WTC11 (cell line): Measurements from ENCODE around the gene GRPEL2. TPM values are rescaled to one million over a fixed set of nuclear protein-coding genes. Genes with fewer than 3 reads are reported as not detected.

Source experiments
- ATAC-seq: fragments of 200-7000 bp; cut with Tn5 transposase; 2 replicates; pipeline ENCODE4 v1.10.0; 2021; ENCODE audit warnings: mild to moderate bottlenecking, moderate library complexity
- CTCF ChIA-PET: fragments of 300-600 bp; sonication (Branson Sonifier 250); formaldehyde crosslinking; loops from one replicate; lab custom pipeline; 2021; ENCODE audit warnings: antibody characterized with exemption; lab: Charles Lee
- POLR2A ChIA-PET: fragments of 350-600 bp; sonication (Branson Sonifier 250); formaldehyde crosslinking; loops from one replicate; lab custom pipeline; 2021; ENCODE audit warnings: antibody characterized with exemption; lab: Charles Lee
- DNase-seq: peaks from one replicate; pipeline ENCODE4 v3.0.0; 2021; ENCODE audit warnings: low spot score
- H3K27ac Mint-ChIP-seq: 2 replicates; pipeline ENCODE4 v1.8.0; 2021; ENCODE audit warnings: mixed read lengths
- H3K27me3 Mint-ChIP-seq: 2 replicates; pipeline ENCODE4 v1.8.0; 2021; ENCODE audit warnings: low read depth, mild to moderate bottlenecking, moderate library complexity, mixed read lengths
- H3K36me3 Mint-ChIP-seq: 2 replicates; pipeline ENCODE4 v1.8.0; 2021; ENCODE audit warnings: mixed read lengths
- H3K4me1 Mint-ChIP-seq: 2 replicates; pipeline ENCODE4 v1.8.0; 2022; ENCODE audit warnings: mixed read lengths
- H3K4me3 Mint-ChIP-seq: 2 replicates; pipeline ENCODE4 v1.8.0; 2021; ENCODE audit warnings: mild to moderate bottlenecking, moderate library complexity, mixed read lengths
- H3K9me3 Mint-ChIP-seq: 2 replicates; pipeline ENCODE4 v1.8.0; 2021; ENCODE audit warnings: mixed read lengths
- CBFB ChIP-seq: sonication (generic); formaldehyde crosslinking; IDR thresholded peaks from 2 replicates; pipeline ENCODE4 v1.8.1; 2022; ENCODE audit warnings: mild to moderate bottlenecking, low read depth, missing genetic modification reagents
- CREB1 ChIP-seq: sonication (generic); formaldehyde crosslinking; IDR thresholded peaks from 2 replicates; pipeline ENCODE4 v1.8.0; 2023; ENCODE audit warnings: mild to moderate bottlenecking, missing genetic modification reagents
- ETV6 ChIP-seq: sonication (generic); formaldehyde crosslinking; IDR thresholded peaks from 2 replicates; pipeline ENCODE4 v1.8.1; 2022; ENCODE audit warnings: mild to moderate bottlenecking, missing genetic modification reagents
- HMGA2 ChIP-seq: fragments of 250-450 bp; sonication (Bioruptor Pico); IDR thresholded peaks from 2 replicates; pipeline ENCODE4 v1.4.0; 2021; ENCODE audit warnings: mild to moderate bottlenecking, moderate library complexity
- JAZF1 ChIP-seq: fragments of 250-450 bp; sonication (Bioruptor Pico); IDR thresholded peaks from 2 replicates; pipeline ENCODE4 v1.9.0; 2021; ENCODE audit warnings: moderate library complexity, mild to moderate bottlenecking, inconsistent platforms
- NR3C1 ChIP-seq: sonication (generic); formaldehyde crosslinking; conservative IDR thresholded peaks from 2 replicates; pipeline ENCODE4 v1.8.1; 2023; ENCODE audit warnings: low read depth, mild to moderate bottlenecking, missing genetic modification reagents
- OVOL2 ChIP-seq: fragments of 250-450 bp; sonication (Bioruptor Pico); IDR thresholded peaks from 2 replicates; pipeline ENCODE4 v1.9.0; 2021; ENCODE audit warnings: mild to moderate bottlenecking, borderline replicate concordance
- RELA ChIP-seq: sonication (generic); formaldehyde crosslinking; IDR thresholded peaks from 2 replicates; pipeline ENCODE4 v1.8.1; 2022; ENCODE audit warnings: missing genetic modification reagents, mild to moderate bottlenecking, borderline replicate concordance
- ZNF263 ChIP-seq: sonication (generic); formaldehyde crosslinking; IDR thresholded peaks from 2 replicates; pipeline ENCODE4 v1.8.1; 2022; ENCODE audit warnings: low read depth, mild to moderate bottlenecking, moderate library complexity, missing genetic modification reagents
- ZNF671 ChIP-seq: fragments of 250-450 bp; sonication (Bioruptor Pico); IDR thresholded peaks from 2 replicates; pipeline ENCODE4 v1.8.0; 2021; ENCODE audit warnings: mild to moderate bottlenecking
- total RNA-seq: library from RNA; stranded (reverse); gene quantifications from 3 replicates; pipeline ENCODE4 v1.2.3, GENCODE V29; 2021
- TF ChIP-seq, protein P1 (sequence below): sonication (generic); formaldehyde crosslinking; IDR thresholded peaks from 2 replicates; pipeline ENCODE4 v1.8.1; 2023; ENCODE audit warnings: mild to moderate bottlenecking, missing genetic modification reagents
- TF ChIP-seq, protein P2 (sequence below): sonication (generic); formaldehyde crosslinking; IDR thresholded peaks from 2 replicates; pipeline ENCODE4 v1.8.0; 2022; ENCODE audit warnings: mild to moderate bottlenecking, missing genetic modification reagents
- TF ChIP-seq, protein P3 (sequence below): fragments of 250-450 bp; sonication (Bioruptor Pico); IDR thresholded peaks from 2 replicates; pipeline ENCODE4 v1.9.0; 2021; ENCODE audit warnings: mild to moderate bottlenecking
- TF ChIP-seq, protein P4 (sequence below): sonication (generic); formaldehyde crosslinking; conservative IDR thresholded peaks from 2 replicates; pipeline ENCODE4 v1.8.1; 2022; ENCODE audit warnings: mild to moderate bottlenecking, missing genetic modification reagents
- TF ChIP-seq, protein P5 (sequence below): sonication (generic); formaldehyde crosslinking; IDR thresholded peaks from 2 replicates; pipeline ENCODE4 v1.8.0; 2022; ENCODE audit warnings: mild to moderate bottlenecking, missing genetic modification reagents
- TF ChIP-seq, protein P6 (sequence below): sonication (generic); formaldehyde crosslinking; IDR thresholded peaks from 2 replicates; pipeline ENCODE4 v1.8.1; 2022; ENCODE audit warnings: missing genetic modification reagents, borderline replicate concordance

GRPEL2 gene
- total RNA-seq, 1 experiment from 2014 or later, result 48.6 TPM

DNA sequence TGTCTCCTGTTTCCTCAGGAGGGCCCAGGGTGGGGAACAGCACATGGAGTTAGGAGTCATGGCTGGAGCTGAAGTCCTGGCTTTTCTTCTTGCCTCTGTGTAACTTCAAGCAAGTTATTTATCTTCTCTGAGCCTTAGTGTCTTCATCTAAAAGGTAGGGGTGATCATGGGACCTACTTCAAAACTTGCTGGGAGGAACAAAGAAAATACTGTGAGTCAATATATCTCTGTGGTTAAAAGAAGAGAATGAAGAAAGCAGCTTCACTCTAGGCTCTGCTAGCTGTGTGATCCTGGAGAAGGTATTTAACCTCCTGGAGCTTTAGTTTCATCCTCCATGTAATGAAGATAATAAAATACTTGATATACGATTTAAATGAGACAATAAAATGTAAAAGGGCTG, 47.1 kb upstream of the GRPEL2 start:
- Mint-ChIP-seq H3K36me3 (no peaks in the 10 kb centered on the region), H3K27me3 (no peaks in the 10 kb centered on the region), H3K9me3 (no peaks in the 10 kb centered on the region), H3K4me1 (peaks cover 23% of the 10 kb centered on the region), H3K27ac (no peak overlapping the region), H3K4me3 (no peak overlapping the region)
- no peak for DNase-seq
- TF ChIP-seq, protein P1, sequence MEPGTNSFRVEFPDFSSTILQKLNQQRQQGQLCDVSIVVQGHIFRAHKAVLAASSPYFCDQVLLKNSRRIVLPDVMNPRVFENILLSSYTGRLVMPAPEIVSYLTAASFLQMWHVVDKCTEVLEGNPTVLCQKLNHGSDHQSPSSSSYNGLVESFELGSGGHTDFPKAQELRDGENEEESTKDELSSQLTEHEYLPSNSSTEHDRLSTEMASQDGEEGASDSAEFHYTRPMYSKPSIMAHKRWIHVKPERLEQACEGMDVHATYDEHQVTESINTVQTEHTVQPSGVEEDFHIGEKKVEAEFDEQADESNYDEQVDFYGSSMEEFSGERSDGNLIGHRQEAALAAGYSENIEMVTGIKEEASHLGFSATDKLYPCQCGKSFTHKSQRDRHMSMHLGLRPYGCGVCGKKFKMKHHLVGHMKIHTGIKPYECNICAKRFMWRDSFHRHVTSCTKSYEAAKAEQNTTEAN (CRISPR knock-in tag), result no peak
- TF ChIP-seq CREB1 (no peak), JAZF1 (CRISPR knock-in tag) (no peak), ZNF671 (no peak), CBFB (no peak), ETV6 (CRISPR knock-in tag) (no peak), NR3C1 (CRISPR knock-in tag) (no peak)
- TF ChIP-seq, protein P2, sequence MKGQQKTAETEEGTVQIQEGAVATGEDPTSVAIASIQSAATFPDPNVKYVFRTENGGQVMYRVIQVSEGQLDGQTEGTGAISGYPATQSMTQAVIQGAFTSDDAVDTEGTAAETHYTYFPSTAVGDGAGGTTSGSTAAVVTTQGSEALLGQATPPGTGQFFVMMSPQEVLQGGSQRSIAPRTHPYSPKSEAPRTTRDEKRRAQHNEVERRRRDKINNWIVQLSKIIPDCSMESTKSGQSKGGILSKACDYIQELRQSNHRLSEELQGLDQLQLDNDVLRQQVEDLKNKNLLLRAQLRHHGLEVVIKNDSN (CRISPR knock-in tag), result no peak
- POLR2A ChIA-PET, result no interaction called here
- no peak for ATAC-seq
- CTCF ChIA-PET, result interaction anchor here (1.1 to 1.8 kb wide), 3 partner anchors 16 to 33 kb away, joined by 4 to 6 read pairs (median 5); no protein-coding TSS in a partner anchor

DNA sequence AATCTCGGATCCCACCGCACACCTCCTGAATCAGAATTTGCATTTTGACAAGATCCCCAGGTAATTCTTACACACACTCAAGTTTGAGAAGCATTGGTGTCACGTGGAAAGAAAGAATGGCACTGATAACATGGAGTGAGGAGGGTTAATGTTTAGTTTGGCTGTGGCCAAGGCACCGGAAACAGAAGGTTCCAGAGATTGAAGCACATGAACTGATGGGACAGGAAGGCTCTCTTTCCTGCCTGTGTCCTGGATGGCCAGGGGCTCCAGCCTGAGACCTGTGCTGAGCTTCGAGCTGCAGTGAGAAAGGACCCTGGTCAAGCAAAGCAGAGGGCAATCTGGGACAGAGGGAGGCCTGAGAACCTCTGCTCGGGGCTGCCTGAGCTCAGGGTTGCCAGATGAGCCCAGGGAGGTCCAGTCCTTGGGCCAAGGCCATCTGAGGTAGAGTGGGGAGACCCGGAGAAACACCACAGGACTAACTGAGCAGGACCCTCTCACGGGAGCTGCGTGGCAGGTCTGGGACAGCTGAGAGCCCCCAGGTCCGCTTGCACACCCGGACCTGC, 46.4 kb upstream of the GRPEL2 start:
- POLR2A ChIA-PET, result no interaction called here
- Mint-ChIP-seq H3K4me3 (no peak overlapping the region), H3K36me3 (no peaks in the 10 kb centered on the region), H3K4me1 (peaks cover 23% of the 10 kb centered on the region), H3K27ac (no peak overlapping the region; the same call in 1 of the 2 replicates), H3K27me3 (no peaks in the 10 kb centered on the region), H3K9me3 (no peaks in the 10 kb centered on the region)
- TF ChIP-seq RELA (CRISPR knock-in tag), result no peak
- TF ChIP-seq OVOL2 (CRISPR knock-in tag), result no peak
- DNase-seq, result no peak
- CTCF ChIA-PET, result interaction anchor here (1.4 to 1.8 kb wide), 2 partner anchors 16 to 33 kb away, joined by 5 to 6 read pairs; no protein-coding TSS in a partner anchor
- no peak for ATAC-seq

DNA sequence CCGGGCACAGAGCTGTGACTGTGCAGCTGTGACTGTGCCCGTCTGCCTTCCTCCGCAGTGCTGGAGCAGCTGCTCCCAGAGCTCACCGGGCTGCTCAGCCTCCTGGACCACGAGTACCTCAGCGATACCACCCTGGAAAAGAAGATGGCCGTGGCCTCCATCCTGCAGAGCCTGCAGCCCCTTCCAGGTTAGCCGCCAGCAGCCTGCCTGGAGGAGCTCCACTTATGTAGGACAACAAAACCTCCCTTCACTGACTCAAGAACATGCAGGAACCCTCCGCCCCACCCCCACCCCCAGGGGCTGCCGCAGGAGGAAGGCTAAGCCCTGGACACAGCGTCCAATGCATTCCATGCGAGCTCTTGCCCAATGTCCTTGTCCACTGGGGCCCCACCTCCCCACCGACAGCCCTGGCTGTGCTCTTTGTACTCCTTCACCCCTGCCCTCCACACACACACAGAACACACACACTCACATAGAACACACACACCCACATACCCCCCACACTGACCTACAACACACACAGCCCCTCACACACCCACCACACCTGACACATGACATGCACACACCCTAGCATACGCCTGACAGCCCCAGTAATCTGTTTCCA, 45.7 kb upstream of the GRPEL2 start:
- H3K27ac Mint-ChIP-seq, result no peak overlapping the region
- no peaks in the 10 kb centered on the region for H3K27me3 Mint-ChIP-seq

More for the DNA sequence above, 45.7 kb upstream of the GRPEL2 start:
- CTCF ChIA-PET, result interaction anchor here (0.6 to 1.8 kb wide), 3 partner anchors 15 to 141 kb away, joined by 3 to 6 read pairs (median 5); no protein-coding TSS in a partner anchor
- Mint-ChIP-seq H3K36me3 (no peaks in the 10 kb centered on the region), H3K9me3 (no peaks in the 10 kb centered on the region), H3K4me1 (peaks cover 19% of the 10 kb centered on the region), H3K4me3 (no peak overlapping the region)
- TF ChIP-seq, protein P3, sequence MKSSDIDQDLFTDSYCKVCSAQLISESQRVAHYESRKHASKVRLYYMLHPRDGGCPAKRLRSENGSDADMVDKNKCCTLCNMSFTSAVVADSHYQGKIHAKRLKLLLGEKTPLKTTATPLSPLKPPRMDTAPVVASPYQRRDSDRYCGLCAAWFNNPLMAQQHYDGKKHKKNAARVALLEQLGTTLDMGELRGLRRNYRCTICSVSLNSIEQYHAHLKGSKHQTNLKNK, result no peak
- TF ChIP-seq ZNF671 (no peak), HMGA2 (CRISPR knock-in tag) (no peak), ZNF263 (no peak)
- TF ChIP-seq, protein P4, sequence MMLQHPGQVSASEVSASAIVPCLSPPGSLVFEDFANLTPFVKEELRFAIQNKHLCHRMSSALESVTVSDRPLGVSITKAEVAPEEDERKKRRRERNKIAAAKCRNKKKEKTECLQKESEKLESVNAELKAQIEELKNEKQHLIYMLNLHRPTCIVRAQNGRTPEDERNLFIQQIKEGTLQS (CRISPR knock-in tag), result no peak
- TF ChIP-seq, protein P5, sequence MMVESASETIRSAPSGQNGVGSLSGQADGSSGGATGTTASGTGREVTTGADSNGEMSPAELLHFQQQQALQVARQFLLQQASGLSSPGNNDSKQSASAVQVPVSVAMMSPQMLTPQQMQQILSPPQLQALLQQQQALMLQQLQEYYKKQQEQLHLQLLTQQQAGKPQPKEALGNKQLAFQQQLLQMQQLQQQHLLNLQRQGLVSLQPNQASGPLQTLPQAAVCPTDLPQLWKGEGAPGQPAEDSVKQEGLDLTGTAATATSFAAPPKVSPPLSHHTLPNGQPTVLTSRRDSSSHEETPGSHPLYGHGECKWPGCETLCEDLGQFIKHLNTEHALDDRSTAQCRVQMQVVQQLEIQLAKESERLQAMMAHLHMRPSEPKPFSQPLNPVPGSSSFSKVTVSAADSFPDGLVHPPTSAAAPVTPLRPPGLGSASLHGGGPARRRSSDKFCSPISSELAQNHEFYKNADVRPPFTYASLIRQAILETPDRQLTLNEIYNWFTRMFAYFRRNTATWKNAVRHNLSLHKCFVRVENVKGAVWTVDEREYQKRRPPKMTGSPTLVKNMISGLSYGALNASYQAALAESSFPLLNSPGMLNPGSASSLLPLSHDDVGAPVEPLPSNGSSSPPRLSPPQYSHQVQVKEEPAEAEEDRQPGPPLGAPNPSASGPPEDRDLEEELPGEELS (CRISPR knock-in tag), result no peak
- TF ChIP-seq, protein P6, sequence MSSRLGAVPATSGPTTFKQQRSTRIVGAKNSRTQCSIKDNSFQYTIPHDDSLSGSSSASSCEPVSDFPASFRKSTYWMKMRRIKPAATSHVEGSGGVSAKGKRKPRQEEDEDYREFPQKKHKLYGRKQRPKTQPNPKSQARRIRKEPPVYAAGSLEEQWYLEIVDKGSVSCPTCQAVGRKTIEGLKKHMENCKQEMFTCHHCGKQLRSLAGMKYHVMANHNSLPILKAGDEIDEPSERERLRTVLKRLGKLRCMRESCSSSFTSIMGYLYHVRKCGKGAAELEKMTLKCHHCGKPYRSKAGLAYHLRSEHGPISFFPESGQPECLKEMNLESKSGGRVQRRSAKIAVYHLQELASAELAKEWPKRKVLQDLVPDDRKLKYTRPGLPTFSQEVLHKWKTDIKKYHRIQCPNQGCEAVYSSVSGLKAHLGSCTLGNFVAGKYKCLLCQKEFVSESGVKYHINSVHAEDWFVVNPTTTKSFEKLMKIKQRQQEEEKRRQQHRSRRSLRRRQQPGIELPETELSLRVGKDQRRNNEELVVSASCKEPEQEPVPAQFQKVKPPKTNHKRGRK (CRISPR knock-in tag), result no peak
- DNase-seq (no peak), ATAC-seq (no peak)
- POLR2A ChIA-PET, result no interaction called here
